Stimulated activated CD8-positive, alpha-beta memory T cell treated with anti-CD3 and anti-CD28 coated beads, Interleukin-15, amount 100 ng/mL, for 24 hours (primary cell): ENCODE data around the gene SNX9.

Experiments
- DNase-seq: peaks from one replicate; pipeline ENCODE4 v3.0.0-alpha.2; 2020; ENCODE audit warnings: low read depth

Gene SNX9

GRCh38 chr6:157859775-157860504 is 36.9 kb downstream of the SNX9 start:
- no peak for DNase-seq

GRCh38 chr6:157860505-157860991 is 37.5 kb downstream of the SNX9 start:
- no peak for DNase-seq

DNA sequence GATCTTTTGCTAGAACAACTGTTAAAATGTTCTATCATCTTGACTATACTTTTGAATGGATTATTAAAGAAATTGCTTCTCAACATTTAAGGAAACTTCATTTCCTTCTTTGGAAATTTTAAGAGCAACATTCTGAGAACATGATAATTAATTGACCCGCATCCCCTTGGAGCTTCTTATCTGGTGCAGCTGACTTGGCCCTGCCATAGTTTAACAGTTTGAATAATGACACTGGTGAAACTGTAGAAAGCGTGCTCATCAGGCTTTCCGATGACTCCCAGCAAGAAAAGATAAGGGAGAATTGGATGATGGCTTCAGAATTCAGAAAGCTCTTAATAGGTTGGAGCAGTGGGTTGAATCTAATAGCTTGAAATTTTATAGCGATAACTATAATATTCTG is 38.1 kb downstream of the SNX9 start:
- no peak for DNase-seq

- DNase-seq, result no peak
Observed at GRCh38 chr6:157861814-157862213, 38.8 kb downstream of the SNX9 start.

DNA sequence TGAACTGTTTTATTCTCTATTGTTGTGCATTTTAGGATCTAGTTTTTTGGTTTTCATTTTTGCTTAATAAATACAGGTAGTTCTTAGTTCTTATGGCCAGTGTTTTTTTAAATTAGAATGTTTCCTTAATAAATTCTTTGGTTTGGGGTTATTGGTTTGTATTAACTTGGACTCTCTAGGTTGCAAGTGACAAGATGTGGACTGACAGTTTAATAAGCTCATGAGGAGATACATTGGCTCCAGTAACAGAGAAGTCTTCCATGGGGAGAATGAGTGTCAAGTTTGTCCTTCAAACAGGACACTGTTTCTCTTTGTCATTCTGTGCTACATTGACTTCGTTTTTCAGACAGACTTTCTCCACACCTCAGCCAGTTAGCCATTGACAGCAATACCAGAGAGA is 39.7 kb downstream of the SNX9 start:
- DNase-seq, result no peak

DNA sequence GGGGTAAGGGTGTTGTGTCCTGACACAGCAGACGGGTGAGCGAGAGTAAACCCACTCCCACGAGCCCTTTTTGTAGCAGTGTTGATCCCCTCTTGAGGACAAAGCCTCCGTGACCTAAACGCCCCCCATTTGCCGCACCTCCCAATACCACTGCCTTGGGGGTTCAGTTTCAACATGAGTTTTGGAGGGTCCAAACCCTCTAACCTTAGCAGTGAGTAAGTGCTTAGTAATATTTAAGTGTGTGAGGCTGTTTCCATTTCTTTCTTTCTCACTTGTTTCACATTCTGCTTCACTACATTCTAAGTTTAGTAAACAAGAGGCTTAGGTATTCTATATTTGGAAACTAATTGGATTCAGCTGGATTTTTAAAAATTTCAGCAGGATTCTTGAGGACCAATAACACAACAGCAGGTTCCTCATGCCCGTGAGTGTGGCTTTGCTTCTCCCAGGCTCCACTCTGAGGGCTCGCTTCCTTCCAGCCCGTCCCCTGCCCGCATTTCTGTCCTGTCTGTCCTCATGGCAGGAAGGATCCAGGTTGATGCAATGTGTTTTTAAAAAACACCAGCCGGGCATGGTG is 41.2 kb downstream of the SNX9 start:
- no peak for DNase-seq

DNA sequence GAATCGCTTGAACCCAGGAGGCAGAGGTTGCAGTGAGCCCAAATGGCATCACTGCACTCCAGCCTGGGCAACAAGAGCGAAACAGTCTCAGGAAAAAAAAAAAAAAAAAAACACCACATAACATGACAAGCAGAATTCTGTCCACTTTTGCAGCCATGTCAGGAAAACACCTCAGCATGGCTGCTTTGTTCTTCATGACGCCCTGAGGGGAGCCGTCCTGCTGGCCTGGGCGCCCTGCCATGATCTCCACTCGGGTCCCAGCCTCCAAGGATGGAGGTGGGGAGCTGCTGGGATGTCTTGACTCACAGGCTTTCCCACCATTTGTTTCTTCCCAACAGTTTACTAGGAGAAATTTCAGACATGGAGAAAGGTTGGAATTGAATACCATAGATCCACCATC is 42.2 kb downstream of the SNX9 start:
- DNase-seq, result no peak

DNA sequence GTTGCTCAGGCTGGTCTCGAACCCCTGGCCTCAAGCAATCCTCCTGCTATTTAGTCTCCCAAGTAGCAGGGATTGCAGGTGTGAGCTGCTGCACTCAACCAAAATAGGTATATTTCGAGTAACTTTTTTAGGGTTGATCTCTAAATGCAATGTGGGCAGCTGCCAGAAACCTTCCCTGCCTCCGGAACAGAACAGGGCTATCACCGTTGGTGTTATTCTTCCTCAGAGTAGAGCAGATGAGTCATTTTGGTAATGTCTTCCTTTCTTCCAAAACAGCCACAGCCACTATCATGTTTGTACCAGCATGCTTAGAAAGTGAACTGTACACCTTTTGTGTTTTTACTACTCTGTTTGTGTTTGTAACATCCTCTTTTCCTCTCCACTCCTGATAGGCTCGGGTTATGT is 44.1 kb downstream of the SNX9 start:
- no peak for DNase-seq

GRCh38 chr6:157867981-157868380 is 44.9 kb downstream of the SNX9 start:
- no peak for DNase-seq

DNA sequence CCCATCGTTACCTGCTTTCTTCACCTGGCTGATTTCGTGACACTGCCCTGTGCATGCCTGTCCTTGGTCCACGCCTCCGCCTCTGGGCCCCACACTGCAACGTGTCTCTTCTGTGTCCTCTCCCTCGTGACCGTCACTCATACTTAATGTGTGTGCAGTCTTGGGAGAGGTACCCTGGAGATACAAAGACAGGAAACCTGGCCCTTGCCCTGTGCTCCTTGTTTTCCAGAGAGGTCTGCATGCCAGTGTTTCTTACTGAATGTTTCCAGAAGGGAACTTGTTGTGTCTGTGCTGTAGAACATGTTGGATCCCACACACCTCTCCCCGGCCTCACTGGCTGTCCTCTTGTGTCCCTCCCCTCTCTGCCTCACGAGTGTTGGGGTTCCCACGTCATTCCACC is 45.8 kb downstream of the SNX9 start:
- no peak for DNase-seq

DNA sequence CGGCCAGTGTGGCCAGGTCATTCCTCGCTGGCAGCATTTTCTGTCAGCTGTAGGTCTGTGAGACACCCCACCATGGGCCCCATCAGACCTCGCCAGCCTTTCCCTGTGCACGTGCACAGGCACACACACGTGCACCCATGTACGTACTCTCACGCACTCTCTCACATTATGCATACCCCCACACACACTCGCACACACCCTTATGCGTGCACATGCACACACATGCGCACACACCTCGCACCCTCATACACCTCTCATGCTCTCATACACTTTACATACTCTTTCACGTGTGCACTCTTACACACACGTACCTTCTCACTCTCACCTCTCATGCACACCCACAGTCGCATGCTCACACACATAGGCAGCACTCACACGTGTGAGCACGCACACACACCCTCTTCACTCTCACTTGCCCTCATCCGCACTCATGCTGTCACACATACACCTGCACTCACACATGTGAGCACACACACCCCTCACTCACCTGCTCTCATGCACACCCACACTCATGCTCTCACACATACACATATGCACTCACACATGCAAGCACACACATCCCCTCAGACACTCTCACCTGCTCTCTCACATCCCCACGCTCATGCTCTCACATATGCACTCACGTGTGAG is 46.7 kb downstream of the SNX9 start:
- no peak for DNase-seq

GRCh38 chr6:157873735-157874344 is 50.8 kb downstream of the SNX9 start:
- peak; percentile 85 for DNase-seq

- DNase-seq, result no peak
Observed at GRCh38 chr6:157877149-157877548, 54.1 kb downstream of the SNX9 start.

DNA sequence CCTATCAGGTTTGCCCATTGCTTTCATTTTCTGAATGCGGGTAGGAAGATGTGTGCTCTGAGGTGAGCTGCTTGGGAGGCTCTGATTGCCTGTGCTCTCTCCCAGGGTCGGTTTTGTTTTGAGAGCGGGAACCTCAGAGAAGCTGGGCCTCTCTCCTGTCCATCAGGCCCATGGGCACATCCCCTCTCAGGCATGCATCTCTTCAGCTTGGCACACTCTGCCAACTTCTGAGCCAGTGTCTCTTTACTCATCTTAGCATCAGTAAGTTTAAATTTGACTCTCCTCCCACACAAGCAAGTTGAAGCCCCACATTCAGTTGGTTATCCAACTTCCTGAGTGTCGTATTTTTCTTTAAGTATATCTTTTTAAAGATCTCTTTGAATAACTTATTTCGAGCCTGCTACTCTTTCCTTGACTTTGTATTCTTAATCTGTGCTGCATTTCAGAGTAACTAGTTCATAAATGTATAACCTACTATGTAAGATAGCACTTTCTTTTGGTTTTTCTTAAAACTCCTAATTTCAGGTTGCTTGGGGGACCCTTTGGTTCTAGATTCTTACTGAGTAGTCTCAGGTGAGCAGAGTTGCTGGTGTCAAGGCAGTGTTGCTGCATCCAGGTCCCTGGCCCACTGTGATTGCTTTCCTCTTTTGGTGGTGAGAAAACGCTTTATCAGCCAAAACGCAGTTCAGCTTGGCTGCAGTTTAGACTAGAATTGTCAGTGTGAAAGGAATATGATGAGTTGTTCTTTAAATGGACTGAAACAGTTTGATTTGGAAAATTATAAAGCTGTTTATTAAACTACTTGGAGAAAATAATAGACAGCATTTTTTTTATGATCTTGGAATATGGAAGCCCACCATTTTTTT is 54.8 kb downstream of the SNX9 start:
- no peak for DNase-seq

DNA sequence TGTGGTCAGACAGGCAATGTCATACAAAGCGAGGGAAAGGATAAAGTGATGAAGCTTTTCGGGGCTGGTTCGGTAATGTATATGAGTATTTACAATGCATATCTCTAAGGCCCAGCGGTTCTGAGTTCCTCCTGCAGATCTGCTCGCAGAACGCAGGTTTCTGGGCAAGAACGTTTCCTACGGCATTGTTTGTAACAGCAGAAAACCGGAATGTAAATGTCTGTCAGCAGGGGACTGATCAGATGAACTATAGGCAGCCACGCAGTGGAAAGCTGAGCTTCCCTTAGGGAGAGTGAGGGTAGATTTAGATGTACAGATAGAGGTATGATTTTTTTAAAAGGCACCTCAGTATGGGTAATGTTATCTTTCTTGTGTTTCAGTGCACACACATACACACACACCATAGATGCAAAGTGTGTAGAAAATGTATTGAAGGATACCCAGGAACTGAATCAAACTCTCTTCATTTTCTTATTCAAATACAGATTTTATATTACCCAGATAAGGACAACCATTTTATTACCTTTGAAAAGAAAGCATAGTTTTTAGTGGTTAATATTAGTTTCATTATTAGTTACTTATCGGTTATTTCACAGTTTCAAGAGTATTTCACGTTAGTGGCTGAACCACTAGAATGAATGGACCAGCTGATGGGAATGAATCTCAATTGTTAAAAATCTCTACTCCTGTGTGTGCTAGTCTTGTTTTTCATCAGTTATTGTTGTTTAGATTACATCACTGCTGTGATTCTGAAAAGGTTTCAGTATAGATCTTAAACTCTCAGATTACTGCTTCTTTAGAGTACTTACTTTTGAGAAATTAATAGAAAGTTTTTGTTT is 56.2 kb downstream of the SNX9 start:
- no peak for DNase-seq

- no peak for DNase-seq
Observed at GRCh38 chr6:157879873-157880254, 56.8 kb downstream of the SNX9 start.

- DNase-seq, result no peak
Observed at GRCh38 chr6:157880534-157880933, 57.5 kb downstream of the SNX9 start.

DNA sequence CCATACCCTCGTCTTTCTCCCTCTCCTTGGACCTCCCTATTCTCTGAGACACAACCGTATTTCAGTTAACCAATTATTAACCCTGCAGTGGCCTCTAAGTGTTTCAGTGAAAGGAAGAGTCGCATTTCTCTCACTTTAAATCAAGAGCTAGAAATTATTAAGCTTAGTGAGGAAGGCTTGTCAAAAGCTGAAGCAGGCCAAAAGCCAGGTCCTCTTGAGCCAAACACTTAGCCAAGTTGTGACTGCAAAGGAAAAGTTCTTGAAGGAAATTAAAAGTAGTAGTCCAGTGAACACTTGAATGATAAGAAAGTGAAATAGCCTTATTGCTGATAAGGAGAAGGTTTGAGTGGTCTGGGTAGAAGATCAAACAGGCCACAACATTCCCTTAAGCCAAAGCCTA is 58.3 kb downstream of the SNX9 start:
- no peak for DNase-seq

DNA sequence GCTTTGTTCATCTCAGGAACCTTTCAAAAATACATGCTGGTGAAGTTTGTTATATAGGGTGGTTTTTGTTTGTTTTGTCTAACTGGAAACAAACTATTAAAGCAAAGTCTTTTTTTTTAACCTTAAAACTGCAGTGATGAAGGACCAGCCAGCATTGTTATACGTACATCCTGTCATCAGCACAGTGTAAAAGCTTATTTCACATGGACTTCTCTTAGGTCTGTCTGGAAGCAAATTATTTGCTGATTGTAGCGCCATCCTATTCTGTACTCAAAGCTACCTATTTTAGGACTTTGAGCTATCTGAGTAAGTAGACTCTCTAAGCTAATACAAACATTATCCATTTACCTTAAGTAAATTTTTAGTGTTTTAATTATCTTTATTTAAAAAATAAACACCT is 61.7 kb downstream of the SNX9 start:
- DNase-seq, result no peak

DNA sequence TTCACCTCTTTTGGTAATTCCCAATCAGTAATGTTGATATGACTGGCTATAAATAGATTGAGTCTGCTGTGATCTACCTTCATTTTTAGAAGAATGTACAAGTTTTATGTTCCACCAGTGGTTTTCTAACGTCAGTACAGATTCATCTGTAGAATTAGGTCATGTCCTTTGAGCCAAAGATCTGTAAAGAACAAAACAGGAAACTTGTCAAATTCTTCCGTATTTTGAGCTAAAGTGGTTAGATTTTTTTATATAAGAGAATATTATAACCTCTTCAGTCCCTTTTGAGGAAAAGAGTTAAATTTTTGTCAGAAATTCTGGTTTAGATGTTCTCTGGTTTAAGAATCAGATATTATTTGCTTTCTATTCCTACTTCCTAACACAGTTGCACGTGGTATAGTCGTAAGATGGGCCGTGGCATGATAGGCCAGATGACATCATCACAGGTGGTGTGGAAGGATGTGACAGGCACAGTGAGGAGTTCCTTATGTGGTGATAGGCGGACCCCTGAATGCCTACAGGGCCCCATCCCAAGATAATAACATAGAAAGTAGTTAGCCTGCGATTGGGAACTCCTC is 62.3 kb downstream of the SNX9 start:
- DNase-seq, result no peak

- no peak for DNase-seq
Observed at GRCh38 chr6:157885876-157886275, 62.8 kb downstream of the SNX9 start.
